T47D (cell line): ENCODE data around the gene HNRNPL.
"Not testable (repeated sequence)": the region's sequence is repeated elsewhere in the genome, so short reads cannot be mapped to it uniquely, and the experiment has no call there.

Experiments used
- DNase-seq, 2 experiments: peaks; one replicate each; pipeline versions ENCODE4 v3.0.0 to v3.0.0-alpha.2; 2011 to 2012; ENCODE audit warnings: low read depth in 1 of 2, low spot score in 1 of 2
- JUND ChIP-seq: IDR thresholded peaks from 2 replicates; pipeline ENCODE4 v1.6.1; 2012; ENCODE audit warnings: low read depth
- in situ Hi-C: cut with HindIII; loops from 2 replicates; pipeline ENCODE4 v1.10.0; 2016; ENCODE audit warnings: low sequenced_read_pairs, low pct_unique_long_range_greater_than_20kb

The HNRNPL gene

GRCh38 chr19:38839816-38840582, 9.8 kb downstream of the HNRNPL start:
- no peak for DNase-seq
- in situ Hi-C loops = no loop called here
- no peak for TF ChIP-seq JUND

GRCh38 chr19:38838986-38839761, 10.6 kb downstream of the HNRNPL start:
- no peak for TF ChIP-seq JUND
- DNase-seq = no peak
- in situ Hi-C loops = no loop called here

- in situ Hi-C loops = no loop called here
- peak in 1 of 2 experiments; percentile 68 for DNase-seq
- no peak for TF ChIP-seq JUND
Measured at GRCh38 chr19:38838208-38838985, 11.4 kb downstream of the HNRNPL start.

GRCh38 chr19:38837656-38838121, 12.1 kb downstream of the HNRNPL start:
- in situ Hi-C loops = no loop called here
- DNase-seq = peak; percentile 50 to 97
- peak; percentile 71 for TF ChIP-seq JUND

- DNase-seq = peak in 1 of 2 experiments; percentile 66
- in situ Hi-C loops = no loop called here
- TF ChIP-seq JUND = no peak
Measured at GRCh38 chr19:38836983-38837626, 12.7 kb downstream of the HNRNPL start.

GRCh38 chr19:38836159-38836982, 13.4 kb downstream of the HNRNPL start:
- no peak for TF ChIP-seq JUND
- in situ Hi-C loops = no loop called here
- DNase-seq = no peak

GRCh38 chr19:38834590-38834989, 15.2 kb downstream of the HNRNPL start:
- in situ Hi-C loops = no loop called here
- DNase-seq = no peak
- TF ChIP-seq JUND = no peak

GRCh38 chr19:38834104-38834490, 15.7 kb downstream of the HNRNPL start:
- in situ Hi-C loops = no loop called here
- no peak for DNase-seq
- TF ChIP-seq JUND = no peak

GRCh38 chr19:38833092-38833425, 16.7 kb downstream of the HNRNPL start:
- no peak for DNase-seq
- no peak for TF ChIP-seq JUND
- in situ Hi-C loops = no loop called here

GRCh38 chr19:38831142-38831605, 18.6 kb downstream of the HNRNPL start:
- DNase-seq = peak; percentile 56 to 98
- in situ Hi-C loops = no loop called here
- TF ChIP-seq JUND = peak; percentile 33; the same call in 1 of the 2 replicates

GRCh38 chr19:38830039-38830733, 19.6 kb downstream of the HNRNPL start:
- no peak for TF ChIP-seq JUND
- in situ Hi-C loops = no loop called here
- DNase-seq = no peak

GRCh38 chr19:38829203-38829602, 20.6 kb downstream of the HNRNPL start:
- DNase-seq, in situ Hi-C loops: not testable (repeated sequence)
